ENCODE results near the gene DMTF1. TPM values are rescaled to one million over a fixed set of nuclear protein-coding genes. Genes with fewer than 3 reads are reported as not detected.

DMTF1 gene
- polyA plus RNA-seq, 3 donors: 4.9 to 108 (median 8.3) TPM

- H3K4me3 Mint-ChIP-seq: peak overlapping the region; percentile 98 to 99
- H3K4me2 ChIP-seq (replicated peaks; ENCODE audit: extremely low read depth, low read length, poor library complexity, severe bottlenecking): peak overlapping the region; percentile 97
- peaks cover 36% of the 10 kb centered on the region for H3K4me1 Mint-ChIP-seq
- DNase-seq: peak; percentile 66 to 84 (median 78)
- no peaks in the 10 kb centered on the region for H3K9me3 ChIP-seq (replicated peaks in 1 of 2; ENCODE audit: control insufficient read depth in 1 of 2, insufficient read depth in 1 of 2, low read length in 2 of 2)
- peak overlapping the region; percentile 71 to 99 (median 98) for H3K4me3 ChIP-seq (replicated peaks in 1 of 3; ENCODE audit: low read depth in 2 of 3, low read length in 3 of 3)
- peaks cover 51% of the 10 kb centered on the region for H4K20me1 ChIP-seq (ENCODE audit: insufficient read depth, low read length)
- peaks cover 56% of the 10 kb centered on the region for H3K79me2 ChIP-seq (ENCODE audit: insufficient read depth, low read length)
- H3K36me3 Mint-ChIP-seq: peaks cover 0 to 4% of the 10 kb centered on the region in 2 donors
- peak overlapping the region; percentile 90 to 98 for H3K27ac ChIP-seq (ENCODE audit: low read depth in 1 of 2, low read length in 2 of 2)
- peaks cover 0 to 12% (median 10%) of the 10 kb centered on the region in 3 donors for H3K27me3 Mint-ChIP-seq (ENCODE audit: low read depth in 3 of 3)
- H2AFZ ChIP-seq (ENCODE audit: insufficient read depth, low read depth, low read length, poor library complexity, severe bottlenecking): peak overlapping the region; percentile 93
- H3K9me3 Mint-ChIP-seq: peaks cover 0 to 2% (median 0%) of the 10 kb centered on the region in 7 donors
- peaks cover 0 to 3% of the 10 kb centered on the region in 2 donors for H3K36me3 ChIP-seq (replicated peaks in 1 of 2; ENCODE audit: control insufficient read depth in 1 of 2, insufficient read depth in 2 of 2, low read length in 2 of 2)
- H3K27ac Mint-ChIP-seq: peak overlapping the region; percentile 94 to 97 (median 96)
- intact Hi-C loops (cut with micrococcal nuclease): loop anchor here (10.0 kb wide), 1 partner anchor 64 kb away; the partner anchor contains the start of gene DMTF1 (in 2 of the 2)
- peaks cover 34 to 41% of the 10 kb centered on the region in 2 donors for H3K4me1 ChIP-seq (ENCODE audit: control insufficient read depth in 1 of 2, insufficient read depth in 2 of 2, low read length in 2 of 2)
- TF ChIP-seq, protein P1, sequence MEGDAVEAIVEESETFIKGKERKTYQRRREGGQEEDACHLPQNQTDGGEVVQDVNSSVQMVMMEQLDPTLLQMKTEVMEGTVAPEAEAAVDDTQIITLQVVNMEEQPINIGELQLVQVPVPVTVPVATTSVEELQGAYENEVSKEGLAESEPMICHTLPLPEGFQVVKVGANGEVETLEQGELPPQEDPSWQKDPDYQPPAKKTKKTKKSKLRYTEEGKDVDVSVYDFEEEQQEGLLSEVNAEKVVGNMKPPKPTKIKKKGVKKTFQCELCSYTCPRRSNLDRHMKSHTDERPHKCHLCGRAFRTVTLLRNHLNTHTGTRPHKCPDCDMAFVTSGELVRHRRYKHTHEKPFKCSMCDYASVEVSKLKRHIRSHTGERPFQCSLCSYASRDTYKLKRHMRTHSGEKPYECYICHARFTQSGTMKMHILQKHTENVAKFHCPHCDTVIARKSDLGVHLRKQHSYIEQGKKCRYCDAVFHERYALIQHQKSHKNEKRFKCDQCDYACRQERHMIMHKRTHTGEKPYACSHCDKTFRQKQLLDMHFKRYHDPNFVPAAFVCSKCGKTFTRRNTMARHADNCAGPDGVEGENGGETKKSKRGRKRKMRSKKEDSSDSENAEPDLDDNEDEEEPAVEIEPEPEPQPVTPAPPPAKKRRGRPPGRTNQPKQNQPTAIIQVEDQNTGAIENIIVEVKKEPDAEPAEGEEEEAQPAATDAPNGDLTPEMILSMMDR (IDR thresholded peaks at IDR 0.05): no peak
- WGBS (ENCODE audit: insufficient coverage): 0% methylated on average over 13 of the region's 17 CpGs
- peaks cover 20 to 29% of the 10 kb centered on the region in 2 donors for H3K27me3 ChIP-seq (ENCODE audit: control insufficient read depth in 2 of 2, insufficient read depth in 2 of 2, low read length in 2 of 2)
- H3K9ac ChIP-seq (ENCODE audit: insufficient read depth, low read length, poor library complexity, severe bottlenecking): peak overlapping the region; percentile 93
These were observed 66.7 kb downstream of the DMTF1 start for GRCh38 chr7:87218796-87219544.

- Mint-ChIP-seq H3K36me3 (peaks cover 0 to 4% of the 10 kb centered on the region in 2 donors), H3K9me3 (peaks cover 0 to 2% (median 0%) of the 10 kb centered on the region in 7 donors), H3K4me3 (peak within 1 kb of the TSS; percentile 98 to 99), H3K4me1 (peaks cover 33% of the 10 kb centered on the region), H3K27ac (peak within 1 kb of the TSS; percentile 94 to 97 (median 96)), H3K27me3 (ENCODE audit: low read depth in 3 of 3) (peaks cover 0 to 12% (median 10%) of the 10 kb centered on the region in 3 donors)
- H3K27me3 ChIP-seq (ENCODE audit: control insufficient read depth in 2 of 2, insufficient read depth in 2 of 2, low read length in 2 of 2): peaks cover 20 to 29% of the 10 kb centered on the region in 2 donors
- H3K4me2 ChIP-seq (replicated peaks; ENCODE audit: extremely low read depth, low read length, poor library complexity, severe bottlenecking): peak within 1 kb of the TSS; percentile 97
- peaks cover 49% of the 10 kb centered on the region for H3K79me2 ChIP-seq (ENCODE audit: insufficient read depth, low read length)
- WGBS (ENCODE audit: insufficient coverage): 0% methylated on average over 29 of the region's 41 CpGs
- H3K9ac ChIP-seq (ENCODE audit: insufficient read depth, low read length, poor library complexity, severe bottlenecking): peak within 1 kb of the TSS; percentile 93
- H3K27ac ChIP-seq (ENCODE audit: low read depth in 1 of 2, low read length in 2 of 2): peak within 1 kb of the TSS; percentile 90 to 98
- H3K4me3 ChIP-seq (replicated peaks in 1 of 3; ENCODE audit: low read depth in 2 of 3, low read length in 3 of 3): peak within 1 kb of the TSS; percentile 71 to 99 (median 98)
- H4K20me1 ChIP-seq (ENCODE audit: insufficient read depth, low read length): peaks cover 44% of the 10 kb centered on the region
- H3K4me1 ChIP-seq (ENCODE audit: control insufficient read depth in 1 of 2, insufficient read depth in 2 of 2, low read length in 2 of 2): peaks cover 34 to 41% of the 10 kb centered on the region in 2 donors
- peaks cover 0 to 3% of the 10 kb centered on the region in 2 donors for H3K36me3 ChIP-seq (replicated peaks in 1 of 2; ENCODE audit: control insufficient read depth in 1 of 2, insufficient read depth in 2 of 2, low read length in 2 of 2)
- H2AFZ ChIP-seq (ENCODE audit: insufficient read depth, low read depth, low read length, poor library complexity, severe bottlenecking): peak within 1 kb of the TSS; percentile 93
- intact Hi-C loops (cut with micrococcal nuclease): loop anchor here (10.0 kb wide), 1 partner anchor 65 kb away; the partner anchor contains the start of gene DMTF1 (in 2 of the 2)
- peak; percentile 85 to 88 (median 87) for DNase-seq
- TF ChIP-seq, protein P1 (IDR thresholded peaks at IDR 0.05): peak; percentile 25
- H3K9me3 ChIP-seq (replicated peaks in 1 of 2; ENCODE audit: control insufficient read depth in 1 of 2, insufficient read depth in 1 of 2, low read length in 2 of 2): no peaks in the 10 kb centered on the region
These were observed 67.3 kb downstream of the DMTF1 start, which contains the start of gene TMEM243 for GRCh38 chr7:87219545-87220025. Gene TMEM243 (minus strand): TSS chr7:87219732. CDS start chr7:87219503, 229 bp downstream.

Data from CD14-positive monocyte (primary cell).